AG09309 (cell line): Measurements from ENCODE around the gene HTRA3.

Source experiments
- DNase-seq: peaks from one replicate; pipeline ENCODE4 v3.0.0-alpha.2; 2010; ENCODE audit warnings: low read depth
- H3K4me3 ChIP-seq: 2 replicates; pipeline ENCODE4 v1.5.1; 2011; ENCODE audit warnings: mild to moderate bottlenecking, low read depth, low read length, moderate library complexity; ENCODE audit not compliant: control insufficient read depth
- CTCF ChIP-seq: IDR thresholded peaks from 2 replicates; pipeline ENCODE4 v1.5.1; 2011; ENCODE audit warnings: mild to moderate bottlenecking, low read depth, low read length, inconsistent platforms; ENCODE audit not compliant: insufficient read depth, control insufficient read depth; ENCODE audit errors: missing control alignments

HTRA3 gene

GRCh38 chr4:8315435-8316250 is 46.1 kb downstream of the HTRA3 start:
- H3K4me3 ChIP-seq: no peak overlapping the region
- peak; percentile 39 for DNase-seq
- no peak for TF ChIP-seq CTCF

DNA sequence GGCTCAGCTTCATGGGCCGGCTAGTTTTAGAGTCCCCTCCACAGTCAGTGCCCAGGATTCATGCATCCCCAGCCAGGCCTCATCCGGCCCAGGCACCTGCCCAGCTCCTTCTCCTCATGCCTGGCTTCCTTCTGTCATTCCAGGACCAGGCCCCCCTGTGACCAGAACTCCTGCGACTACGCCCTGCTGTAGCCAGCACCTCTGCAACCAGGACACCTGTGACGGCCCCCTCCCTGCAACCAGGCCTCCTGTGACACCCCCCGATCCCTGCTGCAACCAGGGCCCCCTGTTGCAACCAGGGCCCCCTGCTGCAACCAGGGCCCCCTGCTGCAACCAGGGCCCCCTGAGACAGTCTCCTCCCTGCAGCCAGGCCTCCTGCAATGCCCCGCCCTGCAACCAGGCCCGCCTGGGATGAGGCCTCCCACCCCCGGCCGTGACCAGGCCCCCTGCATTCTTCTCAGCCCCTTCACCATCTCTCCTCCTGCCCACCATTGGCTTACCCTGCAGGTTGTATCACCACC is 46.8 kb downstream of the HTRA3 start:
- TF ChIP-seq CTCF: no peak
- no peak for DNase-seq
- H3K4me3 ChIP-seq: no peak overlapping the region

GRCh38 chr4:8316911-8317351 is 47.4 kb downstream of the HTRA3 start:
- H3K4me3 ChIP-seq: no peak overlapping the region
- no peak for DNase-seq
- no peak for TF ChIP-seq CTCF

DNA sequence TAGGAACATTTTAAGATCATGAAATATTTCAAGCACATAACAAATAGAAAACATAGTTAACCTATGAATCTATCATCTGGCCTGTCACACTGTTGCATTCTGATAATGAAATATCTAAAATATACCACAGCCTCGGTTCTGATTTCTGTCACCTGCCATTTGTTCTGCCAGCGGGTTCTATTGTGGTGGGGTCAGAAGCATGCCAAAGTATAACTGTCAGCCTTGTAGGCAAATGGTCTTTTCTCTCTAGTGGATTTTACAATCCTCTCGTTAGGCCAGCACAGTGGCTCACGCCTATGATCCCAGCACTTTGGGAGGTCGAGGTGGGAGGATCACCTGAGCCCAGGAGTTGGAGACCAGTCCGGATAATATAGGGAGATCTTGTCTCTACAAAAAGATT is 47.9 kb downstream of the HTRA3 start:
- no peak for TF ChIP-seq CTCF
- H3K4me3 ChIP-seq: no peak overlapping the region
- no peak for DNase-seq

GRCh38 chr4:8318509-8318908 is 49.0 kb downstream of the HTRA3 start:
- TF ChIP-seq CTCF: no peak
- no peak for DNase-seq
- H3K4me3 ChIP-seq: no peak overlapping the region

DNA sequence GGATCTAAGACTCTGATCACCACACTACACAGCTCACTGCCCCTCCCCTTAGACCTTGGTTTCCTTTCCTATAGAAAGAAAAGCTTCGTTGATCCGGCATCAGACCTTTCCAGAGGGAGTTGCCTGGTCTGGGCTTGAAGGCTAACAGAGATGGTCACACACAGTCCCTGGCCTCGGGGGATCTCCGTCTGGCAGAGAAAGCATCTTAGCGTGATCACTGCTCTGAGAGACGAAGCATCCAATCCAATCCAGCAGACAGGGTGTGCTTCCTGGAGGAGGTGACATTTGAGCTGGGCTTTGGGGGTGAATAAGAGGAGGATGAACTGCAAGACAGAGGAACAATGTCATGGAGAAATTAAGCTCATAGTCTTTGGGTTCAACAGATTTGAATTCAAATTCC is 49.5 kb downstream of the HTRA3 start:
- TF ChIP-seq CTCF: no peak
- DNase-seq: no peak
- no peak overlapping the region for H3K4me3 ChIP-seq
